Pons (tissue), 1 donor: Measurements from ENCODE around the gene RNF13.
A peak's percentile ranks its signal among the peaks of the same experiment; 100 is the strongest.
"Not testable (repeated sequence)": the region's sequence is repeated elsewhere in the genome, so short reads cannot be mapped to it uniquely, and the experiment has no call there.

Experiments
- DNase-seq: peaks from one replicate; pipeline ENCODE4 v3.0.0-alpha.2; 2016; ENCODE audit warnings: low spot score

RNF13 gene

GRCh38 chr3:149839896-149840295 is 26.9 kb downstream of the RNF13 start:
- DNase-seq = no peak

DNA sequence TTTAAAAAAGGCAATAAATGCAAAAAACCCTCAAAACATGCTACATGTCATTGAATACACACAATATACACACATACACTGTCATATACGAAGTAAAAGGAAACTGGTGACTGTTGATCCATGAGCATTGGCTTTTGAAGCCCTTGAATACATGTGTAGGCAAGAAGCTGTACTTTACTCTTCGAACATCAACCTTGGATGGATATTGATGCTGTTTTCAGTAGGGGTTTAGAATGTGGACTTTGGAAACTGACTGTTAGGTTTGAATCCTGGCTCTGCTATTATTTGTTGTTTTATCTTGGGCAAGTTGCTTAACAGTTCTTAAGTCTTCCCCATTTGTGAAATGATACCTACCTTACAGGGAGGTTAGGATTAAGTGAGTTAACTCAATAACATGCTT is 30.5 kb downstream of the RNF13 start:
- no peak for DNase-seq

- DNase-seq = no peak
Measured at GRCh38 chr3:149844091-149844490, 31.1 kb downstream of the RNF13 start.

DNA sequence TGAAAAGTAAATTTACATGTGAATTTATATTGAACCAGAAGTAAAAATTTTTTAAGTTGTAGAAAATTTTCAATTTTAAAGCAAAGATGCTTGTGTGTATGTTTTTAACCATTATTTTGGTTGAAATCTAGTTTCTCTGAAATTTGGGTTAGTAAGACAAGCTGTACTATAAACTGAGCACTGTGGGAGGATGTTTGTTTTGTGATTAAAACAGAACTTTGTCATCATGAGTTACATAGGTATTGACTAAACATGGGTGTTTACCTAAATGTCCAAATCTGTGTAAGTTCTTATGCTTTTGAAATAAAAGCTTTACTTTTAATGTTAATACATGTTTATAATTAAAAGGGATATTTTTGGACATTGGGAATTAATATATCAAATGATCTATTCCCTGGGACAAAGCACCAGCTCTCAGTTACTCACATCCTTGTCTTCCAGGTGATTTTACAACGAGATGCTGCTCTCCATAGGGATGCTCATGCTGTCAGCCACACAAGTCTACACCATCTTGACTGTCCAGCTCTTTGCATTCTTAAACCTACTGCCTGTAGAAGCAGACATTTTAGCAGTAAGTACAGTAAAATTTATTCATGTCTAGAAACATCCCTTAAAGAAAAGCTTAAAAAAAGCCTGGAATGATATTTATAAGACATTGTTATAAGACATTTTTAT is 32.7 kb downstream of the RNF13 start:
- DNase-seq = no peak

DNA sequence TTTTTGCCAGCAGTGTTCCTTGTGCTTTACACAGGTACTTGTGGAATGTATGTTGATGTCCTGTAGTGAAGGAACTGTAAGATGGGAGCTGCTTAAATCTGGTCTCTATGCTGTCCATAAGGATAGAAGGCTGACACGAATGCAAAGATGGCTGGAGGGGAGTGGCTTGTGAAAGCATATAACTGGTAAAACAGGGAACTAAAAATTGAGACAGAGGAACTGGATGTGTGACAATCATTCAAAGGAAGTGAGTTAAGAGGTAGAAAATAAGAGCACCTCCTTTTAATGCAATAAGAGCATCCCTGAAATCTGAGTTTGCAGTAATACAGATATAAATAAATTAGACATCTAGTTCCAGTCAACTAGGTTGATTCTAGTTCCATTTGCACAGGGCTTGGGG is 35.2 kb downstream of the RNF13 start:
- no peak for DNase-seq

GRCh38 chr3:149848688-149849087 is 35.7 kb downstream of the RNF13 start:
- no peak for DNase-seq

GRCh38 chr3:149850787-149851584 is 38.0 kb downstream of the RNF13 start:
- DNase-seq = no peak

GRCh38 chr3:149858911-149859310 is 45.9 kb downstream of the RNF13 start:
- no peak for DNase-seq

GRCh38 chr3:149860881-149861280 is 47.9 kb downstream of the RNF13 start:
- DNase-seq = no peak

DNA sequence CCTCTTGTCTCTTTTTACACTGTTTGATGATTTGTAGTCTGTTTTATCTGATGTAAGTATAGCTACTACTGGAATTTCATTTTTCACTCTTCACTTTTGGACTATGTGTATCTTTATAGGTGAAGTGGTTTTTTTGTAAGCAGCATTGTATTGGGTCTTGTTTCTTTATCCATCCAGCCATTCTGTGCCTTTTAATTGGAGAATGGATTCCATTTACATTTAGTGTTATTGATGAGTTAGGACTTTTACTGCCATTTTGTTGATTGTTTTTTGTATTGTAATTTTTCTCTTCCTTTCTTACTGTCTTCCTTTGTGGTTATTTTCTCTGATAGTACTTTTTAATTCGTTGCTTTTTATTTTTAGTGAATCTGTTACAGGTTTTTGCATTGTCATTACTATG is 54.5 kb downstream of the RNF13 start:
- no peak for DNase-seq

DNA sequence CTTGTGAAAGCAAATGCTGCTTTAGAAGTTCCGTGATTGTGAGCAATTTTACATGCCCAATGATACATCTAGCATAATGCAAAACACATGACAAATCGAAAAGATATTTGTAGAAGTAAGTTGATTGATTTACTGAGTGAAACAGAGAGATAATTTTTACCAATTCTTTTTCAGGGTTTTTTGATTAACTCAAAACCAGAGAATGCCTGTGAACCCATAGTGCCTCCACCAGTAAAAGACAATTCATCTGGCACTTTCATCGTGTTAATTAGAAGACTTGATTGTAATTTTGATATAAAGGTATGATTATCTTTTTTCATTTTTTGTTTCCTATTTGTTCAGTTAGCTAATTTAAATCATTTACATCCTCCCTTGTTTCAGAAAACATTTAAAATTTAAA is 58.8 kb downstream of the RNF13 start:
- no peak for DNase-seq

GRCh38 chr3:149872589-149872988 is 59.6 kb downstream of the RNF13 start:
- no peak for DNase-seq

DNA sequence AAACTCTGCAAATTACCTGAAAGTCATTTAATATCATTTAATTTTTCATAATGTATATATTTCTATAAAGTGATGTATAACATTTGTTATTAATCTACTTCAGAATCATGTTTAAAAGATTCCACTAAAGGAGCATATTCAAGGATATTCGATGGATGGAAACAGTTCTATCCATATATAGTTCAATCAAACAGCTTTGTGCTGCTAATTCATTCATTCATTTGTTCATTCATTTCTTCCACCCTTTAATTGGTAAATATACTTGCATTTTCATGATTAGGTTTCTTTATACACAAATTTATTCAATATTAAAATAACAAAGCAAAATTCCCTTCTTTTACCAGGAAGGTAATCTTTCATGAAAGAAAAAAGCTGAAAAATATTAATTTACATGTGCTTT is 64.7 kb downstream of the RNF13 start:
- no peak for DNase-seq

DNA sequence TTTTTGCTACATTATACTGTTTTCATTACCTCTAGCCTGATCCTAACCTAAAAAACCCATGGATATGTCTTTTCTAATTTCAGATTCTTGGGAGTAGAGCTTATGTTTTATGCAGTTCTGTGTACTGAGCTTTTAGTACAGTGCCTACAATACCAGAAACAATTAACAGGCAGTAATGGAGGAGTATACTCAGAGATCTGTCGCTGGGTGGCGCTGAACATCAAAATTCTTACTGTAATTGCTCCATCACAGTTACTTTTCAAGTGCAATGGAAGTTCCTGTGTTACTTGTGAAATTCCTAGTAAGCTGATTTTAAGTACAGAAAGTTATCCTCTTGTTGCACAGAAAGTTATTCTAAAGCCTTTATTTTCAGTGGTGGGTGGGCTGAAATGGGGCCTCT is 66.9 kb downstream of the RNF13 start:
- DNase-seq = peak; percentile 88

DNA sequence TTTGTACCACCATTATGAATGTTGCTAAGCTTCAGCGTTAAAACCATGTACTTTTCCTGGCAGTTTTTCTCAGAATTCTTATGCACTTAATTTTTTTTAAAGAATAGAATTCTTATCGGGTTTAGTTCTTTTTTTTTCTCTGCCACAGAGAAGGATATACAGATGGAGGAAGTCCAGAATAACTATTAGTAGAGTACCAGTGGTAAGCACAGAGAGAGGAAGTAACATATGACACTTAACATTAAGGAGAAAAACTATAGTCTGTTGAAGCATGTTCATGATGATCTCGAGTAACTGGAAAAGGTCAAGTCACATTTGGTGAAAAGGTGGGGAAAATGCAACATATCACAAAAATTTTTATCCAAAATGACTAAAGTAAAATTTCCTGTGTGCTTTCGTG is 68.9 kb downstream of the RNF13 start:
- peak; percentile 30 for DNase-seq

DNA sequence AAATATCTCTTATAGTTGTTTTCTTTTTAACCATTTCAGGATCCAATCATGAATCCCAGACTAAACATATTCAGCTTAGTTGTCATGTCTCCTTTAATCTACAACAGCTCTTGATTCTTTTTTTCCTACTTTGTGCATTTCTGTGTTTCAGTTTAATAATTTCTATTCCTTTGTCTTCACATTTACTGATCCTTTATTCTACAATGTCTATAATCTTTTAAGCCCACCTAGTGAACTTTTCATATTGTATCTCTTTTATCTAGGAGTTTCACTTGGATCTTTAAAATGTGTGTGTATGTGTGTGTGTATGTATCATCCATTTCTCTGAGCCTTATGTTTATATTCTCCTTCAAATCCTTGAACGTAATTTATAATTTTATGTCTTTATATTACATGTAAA is 70.1 kb downstream of the RNF13 start:
- no peak for DNase-seq

DNA sequence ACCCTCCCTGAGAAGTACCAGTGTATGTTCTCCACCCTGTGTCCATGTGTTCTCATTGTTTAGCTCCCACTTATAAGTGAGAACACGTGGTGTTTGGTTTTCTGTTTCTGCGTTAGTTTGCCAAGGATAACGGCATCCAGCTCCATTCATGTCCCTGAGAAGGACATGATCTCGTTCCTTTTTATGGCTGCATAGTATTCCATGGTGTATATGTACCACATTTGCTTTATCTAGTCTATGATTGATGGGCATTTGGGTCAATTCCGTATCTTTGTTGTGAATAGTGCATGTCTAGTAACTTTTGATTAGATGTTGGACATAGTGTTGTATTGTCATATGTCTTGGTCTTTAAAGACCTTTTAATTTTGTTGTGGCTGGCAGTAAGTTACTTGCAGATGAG is 70.8 kb downstream of the RNF13 start:
- DNase-seq = not testable (repeated sequence)

DNA sequence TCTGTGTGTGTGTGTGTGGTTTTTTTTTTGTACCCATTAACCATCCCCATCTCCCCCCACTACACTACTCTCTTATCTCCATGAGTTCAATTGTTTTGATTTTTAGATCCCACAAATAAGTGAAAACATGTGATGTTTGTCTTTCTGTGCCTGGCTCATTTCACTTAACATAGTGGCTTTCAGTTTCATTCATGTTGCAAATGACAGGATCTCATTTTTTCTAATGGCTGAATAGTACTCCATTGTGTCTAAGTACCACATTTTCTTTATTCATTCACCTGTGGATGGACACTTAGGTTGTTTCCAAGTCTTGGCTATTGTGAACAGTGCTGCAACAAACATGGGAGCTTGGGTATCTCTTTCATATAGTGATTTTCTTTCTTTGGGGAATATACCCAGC is 71.8 kb downstream of the RNF13 start:
- DNase-seq = not testable (repeated sequence)

- DNase-seq = no peak
Measured at GRCh38 chr3:149886957-149887356, 73.9 kb downstream of the RNF13 start.

DNA sequence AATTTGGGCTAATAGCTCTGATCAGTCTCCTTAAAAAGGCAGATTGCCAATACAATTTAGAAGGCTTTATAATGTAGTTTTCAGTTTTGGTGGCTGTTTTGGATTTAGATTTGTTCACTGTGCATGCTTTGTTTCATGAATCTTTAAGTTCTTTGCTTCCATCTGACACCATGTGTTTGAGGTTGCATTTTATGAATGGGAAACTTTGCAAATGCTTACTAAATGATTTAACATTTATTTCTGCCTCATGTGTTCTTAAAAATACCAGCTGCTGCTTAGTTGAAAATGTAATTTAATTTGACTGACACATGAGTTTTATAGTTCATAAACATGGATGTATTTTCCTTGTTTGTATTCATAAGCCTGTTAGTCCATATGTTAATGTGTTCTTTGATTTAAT is 78.6 kb downstream of the RNF13 start:
- DNase-seq = no peak

- DNase-seq = no peak
Measured at GRCh38 chr3:149892371-149892770, 79.4 kb downstream of the RNF13 start.

- DNase-seq = no peak
Measured at GRCh38 chr3:149894205-149894604, 81.2 kb downstream of the RNF13 start.

GRCh38 chr3:149895339-149895738 is 82.3 kb downstream of the RNF13 start:
- DNase-seq = no peak

DNA sequence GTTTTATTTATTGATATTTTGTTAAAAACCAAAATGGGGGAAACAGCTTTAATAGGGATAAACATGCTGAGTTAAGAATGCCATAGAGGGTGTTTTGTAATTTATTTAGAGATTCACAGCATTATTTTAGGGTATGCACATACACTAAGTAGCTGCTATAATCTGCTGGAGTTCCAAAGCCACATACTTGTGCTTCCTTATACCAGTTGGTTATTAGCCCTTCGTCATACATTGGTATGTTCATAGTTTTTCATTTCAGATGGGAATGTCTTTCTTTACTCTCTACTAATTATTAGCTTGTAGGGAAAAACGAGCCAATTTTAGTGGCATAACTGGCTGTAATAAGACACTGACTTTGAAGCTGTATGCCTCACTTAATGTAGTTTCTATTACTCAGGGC is 82.8 kb downstream of the RNF13 start:
- DNase-seq = no peak
